Body of pancreas (tissue), 4 donors: ENCODE data around the gene MARK4. TPM values are rescaled to one million over a fixed set of nuclear protein-coding genes. Genes with fewer than 3 reads are reported as not detected.
A peak's percentile ranks its signal among the peaks of the same experiment; 100 is the strongest.

Experiments
- ATAC-seq: fragments of 150-250 bp; one replicate; pipeline ENCODE4 v1.9.1; 2016
- DNase-seq, 4 donors: peaks; one replicate each; pipeline ENCODE4 v3.0.0-alpha.2; 2019
- H3K27ac ChIP-seq, 4 donors: fragments of 200-600 bp; sonication (generic); 1 replicate in 3 of 4; 2 replicates in 1 of 4; pipeline versions ENCODE4 v1.5.1 to v1.6.1; 2016 to 2019; ENCODE audit warnings: mild to moderate bottlenecking in 1 of 4, mixed read lengths in 1 of 4, moderate library complexity in 1 of 4
- H3K27me3 ChIP-seq, 2 donors: fragments of 200-600 bp; sonication (generic); one replicate each; pipeline ENCODE4 v1.6.0; 2016; ENCODE audit warnings: mild to moderate bottlenecking in 1 of 2
- H3K36me3 ChIP-seq, 2 donors: fragments of 200-600 bp; sonication (generic); replicated peaks in 1 of 2; 2 replicates each; pipeline ENCODE4 v1.5.1; 2016; ENCODE audit warnings: low read depth in 2 of 2; ENCODE audit not compliant: insufficient read depth in 1 of 2
- H3K4me1 ChIP-seq: fragments of 200-600 bp; sonication (generic); one replicate; pipeline ENCODE4 v1.6.0; 2016
- H3K4me3 ChIP-seq, 2 donors: fragments of 200-600 bp; sonication (generic); 1 replicate in 1 of 2; 2 replicates in 1 of 2; pipeline ENCODE4 v1.5.1; 2016 to 2019
- H3K9me3 ChIP-seq, 3 donors: fragments of 200-600 bp; sonication (generic); 1 replicate in 2 of 3; 2 replicates in 1 of 3; pipeline ENCODE4 v1.5.1; 2016
- CTCF ChIP-seq, 7 experiments: fragments of 450-650 bp in 4 of 7; fragments of 200-600 bp in 3 of 7; sonication (generic) in 3 of 7; IDR thresholded peaks; one replicate each; pipeline ENCODE4 v1.5.1; 2016 to 2019; ENCODE audit warnings: antibody characterized with exemption in 7 of 7
- POLR2A ChIP-seq, 3 donors: fragments of 450-650 bp; IDR thresholded peaks; one replicate each; pipeline ENCODE4 v1.6.1; 2016; ENCODE audit warnings: antibody characterized with exemption in 3 of 3, mild to moderate bottlenecking in 2 of 3
- WGBS, 2 donors: methylation state at CpG; one replicate each; pipeline ENCODE4 v1.1.5; 2017; 5-methylcytosine and 5-hydroxymethylcytosine counted together
- intact Hi-C: fragments of 100-400 bp; cut with DNase I; formaldehyde crosslinking; loops from one replicate; pipeline ENCODE4 v1.15.1; 2023
- total RNA-seq, 2 donors: library from RNA; depleted of rRNA; stranded (reverse); fragments of >200 nt; gene quantifications; one replicate each; pipeline ENCODE4 v1.1.0, GENCODE V29; 2016

Gene MARK4
- total RNA-seq, 2 donors from 2014 or later = 9.2 to 12.5 TPM

GRCh38 chr19:45339629-45340028, 88.6 kb downstream of the MARK4 start:
- DNase-seq = no peak
- Histone ChIP-seq H3K36me3 (no peaks in the 10 kb centered on the region), H3K27ac (no peak overlapping the region), H3K9me3 (no peaks in the 10 kb centered on the region), H3K4me3 (no peak overlapping the region), H3K4me1 (peaks cover 18% of the 10 kb centered on the region), H3K27me3 (no peaks in the 10 kb centered on the region)
- TF ChIP-seq POLR2A (IDR thresholded peaks at IDR 0.05) (no peak), CTCF (IDR thresholded peaks at IDR 0.05) (no peak)
- 70 to 74% methylated on average over 6 of the region's 6 CpGs for WGBS, 2 donors
- intact Hi-C loops = no loop called here
- ATAC-seq = no peak

GRCh38 chr19:45340232-45340898, 89.3 kb downstream of the MARK4 start, which contains the start of gene KLC3:
Gene KLC3, plus strand, starts transcription at chr19:45340750. Its CDS starts 4,792 bp downstream, at chr19:45345542.
- intact Hi-C loops = no loop called here
- peaks cover 18% of the 10 kb centered on the region for H3K4me1 ChIP-seq
- 11 to 41% methylated on average over 10 to 38 of the region's 50 CpGs for WGBS, 2 donors
- no peaks in the 10 kb centered on the region for H3K36me3 ChIP-seq
- H3K9me3 ChIP-seq = no peaks in the 10 kb centered on the region
- DNase-seq (peak; percentile 61 to 80 (median 70)), ATAC-seq (peak; percentile 76)
- H3K27me3 ChIP-seq = no peaks in the 10 kb centered on the region
- peak within 1 kb of the TSS in 3 of 4 donors; percentile 2 to 38 (median 29) for H3K27ac ChIP-seq
- H3K4me3 ChIP-seq = peak within 1 kb of the TSS in 1 of 2 donors; percentile 22
- TF ChIP-seq POLR2A (IDR thresholded peaks at IDR 0.05) (peak in 2 of 3 donors; percentile 33 to 38), CTCF (IDR thresholded peaks at IDR 0.05) (no peak)

- ATAC-seq = peak; percentile 52
Measured at GRCh38 chr19:45340899-45341453, 89.9 kb downstream of the MARK4 start.

GRCh38 chr19:45342911-45343310, 91.8 kb downstream of the MARK4 start:
- no peak overlapping the region for H3K27ac ChIP-seq
- no peaks in the 10 kb centered on the region for H3K36me3 ChIP-seq
- WGBS, 2 donors = 82 to 85% methylated on average over 13 of the region's 13 CpGs
- intact Hi-C loops = no loop called here
- H3K4me3 ChIP-seq = no peak overlapping the region
- H3K27me3 ChIP-seq = no peaks in the 10 kb centered on the region
- no peak for TF ChIP-seq POLR2A (IDR thresholded peaks at IDR 0.05)
- TF ChIP-seq CTCF (IDR thresholded peaks at IDR 0.05) = no peak
- H3K4me1 ChIP-seq = peaks cover 18% of the 10 kb centered on the region
- DNase-seq = no peak
- ATAC-seq = no peak
- H3K9me3 ChIP-seq = no peaks in the 10 kb centered on the region

More at GRCh38 chr19:45340899-45341453, 89.9 kb downstream of the MARK4 start:
- peak overlapping the region in 2 of 4 donors; percentile 29 to 38 for H3K27ac ChIP-seq
- no peaks in the 10 kb centered on the region for H3K9me3 ChIP-seq
- DNase-seq = peak; percentile 20 to 41 (median 38)
- TF ChIP-seq CTCF (IDR thresholded peaks at IDR 0.05) = no peak
- peak in 1 of 3 donors; percentile 29 for TF ChIP-seq POLR2A (IDR thresholded peaks at IDR 0.05)
- intact Hi-C loops = no loop called here
- peak overlapping the region in 1 of 2 donors; percentile 22 for H3K4me3 ChIP-seq
- peaks cover 18% of the 10 kb centered on the region for H3K4me1 ChIP-seq
- no peaks in the 10 kb centered on the region for H3K36me3 ChIP-seq
- 6 to 13% methylated on average over 7 to 17 of the region's 25 CpGs for WGBS, 2 donors
- no peaks in the 10 kb centered on the region for H3K27me3 ChIP-seq
